ENCODE results near the gene MAEL. TPM values are rescaled to one million over a fixed set of nuclear protein-coding genes. Genes with fewer than 3 reads are reported as not detected.

Gene MAEL
- total RNA-seq, 1 experiment from 2014 or later: not detected

DNA sequence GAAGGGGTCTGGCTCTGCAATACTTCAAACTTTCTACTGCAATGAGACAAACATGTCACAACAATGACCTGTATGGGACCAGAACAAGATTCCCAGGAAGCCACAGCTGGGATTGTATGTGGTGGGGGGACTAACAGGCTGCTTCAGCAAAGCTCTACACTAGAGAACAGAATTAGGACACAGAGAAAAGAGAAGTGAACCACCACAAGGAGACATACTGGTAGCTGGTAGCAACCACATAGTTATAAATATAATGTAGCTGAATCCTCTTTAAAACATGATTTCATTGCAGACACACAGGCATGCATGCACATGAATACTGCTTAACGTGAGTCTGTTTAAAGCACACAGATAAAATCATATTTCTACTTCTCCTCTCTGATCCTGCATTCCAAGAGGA is 10.3 kb upstream of the MAEL start:
- POLR2A ChIA-PET (ENCODE audit: unreplicated experiment): no interaction called here
- intact Hi-C loops (cut with micrococcal nuclease): loop anchor here (10.0 kb wide), 1 partner anchor 76 kb away; no protein-coding TSS in a partner anchor
- no peaks in the 10 kb centered on the region for H3K9me3 ChIP-seq (ENCODE audit: low read length)
- H3K36me3 ChIP-seq (ENCODE audit: low read depth, low read length): no peaks in the 10 kb centered on the region
- TF ChIP-seq EZH2phosphoT487 (IDR thresholded peaks at IDR 0.05; ENCODE audit: borderline replicate concordance, low read length) (no peak), EZH2 (IDR thresholded peaks at IDR 0.05; ENCODE audit: low read length, unreplicated experiment) (no peak)
- TF ChIP-seq, protein P1, sequence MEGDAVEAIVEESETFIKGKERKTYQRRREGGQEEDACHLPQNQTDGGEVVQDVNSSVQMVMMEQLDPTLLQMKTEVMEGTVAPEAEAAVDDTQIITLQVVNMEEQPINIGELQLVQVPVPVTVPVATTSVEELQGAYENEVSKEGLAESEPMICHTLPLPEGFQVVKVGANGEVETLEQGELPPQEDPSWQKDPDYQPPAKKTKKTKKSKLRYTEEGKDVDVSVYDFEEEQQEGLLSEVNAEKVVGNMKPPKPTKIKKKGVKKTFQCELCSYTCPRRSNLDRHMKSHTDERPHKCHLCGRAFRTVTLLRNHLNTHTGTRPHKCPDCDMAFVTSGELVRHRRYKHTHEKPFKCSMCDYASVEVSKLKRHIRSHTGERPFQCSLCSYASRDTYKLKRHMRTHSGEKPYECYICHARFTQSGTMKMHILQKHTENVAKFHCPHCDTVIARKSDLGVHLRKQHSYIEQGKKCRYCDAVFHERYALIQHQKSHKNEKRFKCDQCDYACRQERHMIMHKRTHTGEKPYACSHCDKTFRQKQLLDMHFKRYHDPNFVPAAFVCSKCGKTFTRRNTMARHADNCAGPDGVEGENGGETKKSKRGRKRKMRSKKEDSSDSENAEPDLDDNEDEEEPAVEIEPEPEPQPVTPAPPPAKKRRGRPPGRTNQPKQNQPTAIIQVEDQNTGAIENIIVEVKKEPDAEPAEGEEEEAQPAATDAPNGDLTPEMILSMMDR (conservative IDR thresholded peaks at IDR 0.05; ENCODE audit: low read depth, low read length): no peak
- ATAC-seq (no peak), DNase-seq (no peak)
- no peak overlapping the region for H3K27ac ChIP-seq (ENCODE audit: low read length)
- CTCF ChIA-PET: no interaction called here
- no peak overlapping the region for H3K9ac ChIP-seq (ENCODE audit: low read length)
- peaks cover 58% of the 10 kb centered on the region for H3K27me3 ChIP-seq (ENCODE audit: low read length)
- no peaks in the 10 kb centered on the region for H3K9me2 ChIP-seq (replicated peaks; ENCODE audit: low read length)
- H3K4me1 ChIP-seq (ENCODE audit: insufficient read depth, low read length): no peaks in the 10 kb centered on the region
- H3K79me2 ChIP-seq (ENCODE audit: low read length): no peaks in the 10 kb centered on the region
- no peak overlapping the region for H3K4me2 ChIP-seq (ENCODE audit: low read length)
- 0 out of 2 replicates have a peak, but pooled peaks cover 4% of the 10 kb centered on the region for H4K20me1 ChIP-seq (ENCODE audit: low read length)
- H3F3A ChIP-seq (ENCODE audit: low read length, unreplicated experiment): no peaks in the 10 kb centered on the region
- H2AFZ ChIP-seq (ENCODE audit: low read length): no peak overlapping the region
- BruUV-seq (replicated peaks): no TSS peak
- H3K4me3 ChIP-seq (ENCODE audit: low read length): no peak overlapping the region

DNA sequence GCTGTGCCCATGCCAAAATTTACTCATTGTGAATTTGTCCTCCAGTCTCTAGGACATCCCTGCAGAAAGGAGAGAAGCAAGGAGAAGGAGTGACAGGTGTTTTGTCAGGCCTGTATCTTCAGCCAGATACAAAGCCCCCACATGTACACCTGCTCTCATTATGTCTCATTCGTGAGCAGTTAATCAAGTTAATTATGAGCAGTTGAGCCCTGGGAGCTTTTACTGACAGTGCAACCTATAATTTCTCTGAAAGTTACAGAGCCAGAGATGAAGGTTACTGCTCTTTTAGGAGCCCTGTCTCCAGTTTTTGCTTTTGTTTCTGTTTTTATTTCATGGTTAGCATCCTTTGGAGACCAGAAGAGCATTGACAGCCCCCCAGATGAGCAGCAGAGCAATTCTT is 8.7 kb upstream of the MAEL start:
- H4K20me1 ChIP-seq (ENCODE audit: low read length): 0 out of 2 replicates have a peak, but pooled peaks cover 4% of the 10 kb centered on the region
- CTCF ChIA-PET: no interaction called here
- H3K27me3 ChIP-seq (ENCODE audit: low read length): peaks cover 58% of the 10 kb centered on the region
- DNase-seq (no peak), ATAC-seq (no peak)
- TF ChIP-seq, protein P1 (conservative IDR thresholded peaks at IDR 0.05; ENCODE audit: low read depth, low read length): no peak
- TF ChIP-seq EZH2phosphoT487 (IDR thresholded peaks at IDR 0.05; ENCODE audit: borderline replicate concordance, low read length) (no peak), EZH2 (IDR thresholded peaks at IDR 0.05; ENCODE audit: low read length, unreplicated experiment) (no peak)
- no peaks in the 10 kb centered on the region for H3K9me2 ChIP-seq (replicated peaks; ENCODE audit: low read length)
- H3K9me3 ChIP-seq (ENCODE audit: low read length): no peaks in the 10 kb centered on the region
- no peak overlapping the region for H2AFZ ChIP-seq (ENCODE audit: low read length)
- H3K4me3 ChIP-seq (ENCODE audit: low read length): no peak overlapping the region
- no TSS peak for BruUV-seq (replicated peaks)
- POLR2A ChIA-PET (ENCODE audit: unreplicated experiment): no interaction called here
- intact Hi-C loops (cut with micrococcal nuclease): no loop called here
- no peak overlapping the region for H3K9ac ChIP-seq (ENCODE audit: low read length)
- H3K79me2 ChIP-seq (ENCODE audit: low read length): no peaks in the 10 kb centered on the region
- no peaks in the 10 kb centered on the region for H3F3A ChIP-seq (ENCODE audit: low read length, unreplicated experiment)
- H3K4me2 ChIP-seq (ENCODE audit: low read length): no peak overlapping the region
- no peaks in the 10 kb centered on the region for H3K36me3 ChIP-seq (ENCODE audit: low read depth, low read length)
- no peaks in the 10 kb centered on the region for H3K4me1 ChIP-seq (ENCODE audit: insufficient read depth, low read length)
- H3K27ac ChIP-seq (ENCODE audit: low read length): no peak overlapping the region

DNA sequence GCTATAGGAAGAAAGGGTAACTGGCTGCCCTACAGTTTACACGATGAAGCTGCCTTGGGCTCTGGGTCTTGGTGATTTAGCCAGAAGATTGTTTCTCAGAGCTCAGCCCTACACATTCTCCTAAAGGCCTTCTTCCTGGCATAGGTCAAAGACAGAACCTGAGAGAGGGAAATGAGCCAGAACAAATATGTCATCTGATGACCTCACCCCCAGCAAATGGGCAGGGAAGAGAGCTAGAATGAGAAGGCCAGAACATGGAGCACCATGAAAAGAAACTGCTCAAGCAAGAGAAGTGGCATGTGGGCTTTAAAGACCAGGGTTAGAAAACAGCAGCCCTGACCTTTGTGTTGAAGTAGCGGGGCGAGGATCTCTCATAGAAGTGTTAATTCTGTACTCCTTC is 8.3 kb upstream of the MAEL start:
- no TSS peak for BruUV-seq (replicated peaks)
- peaks cover 59% of the 10 kb centered on the region for H3K27me3 ChIP-seq (ENCODE audit: low read length)
- no peak overlapping the region for H3K9ac ChIP-seq (ENCODE audit: low read length)
- no peaks in the 10 kb centered on the region for H3F3A ChIP-seq (ENCODE audit: low read length, unreplicated experiment)
- intact Hi-C loops (cut with micrococcal nuclease): no loop called here
- H4K20me1 ChIP-seq (ENCODE audit: low read length): 0 out of 2 replicates have a peak, but pooled peaks cover 4% of the 10 kb centered on the region
- no peak overlapping the region for H2AFZ ChIP-seq (ENCODE audit: low read length)
- CTCF ChIA-PET: no interaction called here
- no peaks in the 10 kb centered on the region for H3K36me3 ChIP-seq (ENCODE audit: low read depth, low read length)
- no peak overlapping the region for H3K27ac ChIP-seq (ENCODE audit: low read length)
- DNase-seq (peak; percentile 15), ATAC-seq (no peak)
- no peaks in the 10 kb centered on the region for H3K79me2 ChIP-seq (ENCODE audit: low read length)
- H3K9me2 ChIP-seq (replicated peaks; ENCODE audit: low read length): no peaks in the 10 kb centered on the region
- no peaks in the 10 kb centered on the region for H3K4me1 ChIP-seq (ENCODE audit: insufficient read depth, low read length)
- no peak overlapping the region for H3K4me2 ChIP-seq (ENCODE audit: low read length)
- no peak overlapping the region for H3K4me3 ChIP-seq (ENCODE audit: low read length)
- POLR2A ChIA-PET (ENCODE audit: unreplicated experiment): no interaction called here
- no peaks in the 10 kb centered on the region for H3K9me3 ChIP-seq (ENCODE audit: low read length)
- TF ChIP-seq EZH2phosphoT487 (IDR thresholded peaks at IDR 0.05; ENCODE audit: borderline replicate concordance, low read length) (no peak), EZH2 (IDR thresholded peaks at IDR 0.05; ENCODE audit: low read length, unreplicated experiment) (no peak)
- TF ChIP-seq, protein P1 (conservative IDR thresholded peaks at IDR 0.05; ENCODE audit: low read depth, low read length): no peak
